ENCODE data around the gene FBXW11. TPM values are rescaled to one million over a fixed set of nuclear protein-coding genes. Genes with fewer than 3 reads are reported as not detected.

The FBXW11 gene
- total RNA-seq, 1 experiment from 2014 or later: 85.3 TPM

GRCh38 chr5:171989276-171989675, 17.2 kb downstream of the FBXW11 start:
- Histone ChIP-seq H3K4me2 (ENCODE audit: insufficient read depth, insufficient read length, low read length) (no peak overlapping the region), H3K14ac (ENCODE audit: insufficient read depth, low read length) (no peak overlapping the region), H3K23me2 (ENCODE audit: insufficient read length, low read depth, low read length, poor library complexity, severe bottlenecking) (peaks cover 3% of the 10 kb centered on the region), H3K4me1 (ENCODE audit: insufficient read depth, low read length) (peaks cover 13% of the 10 kb centered on the region; the same call in 1 of the 2 replicates), H4K5ac (ENCODE audit: insufficient read length, low read depth, low read length) (no peak overlapping the region), H3K18ac (ENCODE audit: insufficient read length, low read depth, low read length) (no peak overlapping the region), H3K27ac (ENCODE audit: insufficient read length, low read depth, low read length) (no peak overlapping the region), H2BK12ac (ENCODE audit: insufficient read length, low read depth, low read length) (no peak overlapping the region), H2BK120ac (ENCODE audit: low read depth, low read length, poor library complexity, severe bottlenecking) (no peak overlapping the region), H3K56ac (ENCODE audit: insufficient read length, low read depth, low read length) (no peak overlapping the region), H3K79me1 (ENCODE audit: insufficient read depth, low read depth, low read length, poor library complexity, severe bottlenecking) (no peaks in the 10 kb centered on the region), H4K8ac (replicated peaks; ENCODE audit: insufficient read length, low read depth, low read length) (no peak overlapping the region), H2BK15ac (ENCODE audit: low read depth, low read length) (no peak overlapping the region), H2BK5ac (ENCODE audit: insufficient read length, low read length) (no peak overlapping the region), H2BK20ac (ENCODE audit: low read depth, low read length, poor library complexity, severe bottlenecking) (no peak overlapping the region), H4K91ac (ENCODE audit: insufficient read length, low read depth, low read length) (no peak overlapping the region), H3K4ac (ENCODE audit: low read depth, low read length) (no peak overlapping the region), H3K27me3 (ENCODE audit: insufficient read depth, low read length) (no peaks in the 10 kb centered on the region), H3K79me2 (ENCODE audit: insufficient read depth, low read length) (peaks cover 50% of the 10 kb centered on the region; the same call in 1 of the 2 replicates), H3K23ac (ENCODE audit: insufficient read length, low read depth, low read length) (no peak overlapping the region), H2AK5ac (ENCODE audit: insufficient read length, low read length) (no peak overlapping the region), H2AFZ (ENCODE audit: low read length) (no peak overlapping the region), H3K9me3 (ENCODE audit: control insufficient read depth, low read depth, low read length) (no peaks in the 10 kb centered on the region), H4K20me1 (ENCODE audit: control insufficient read depth, insufficient read depth, insufficient read length) (peaks cover 4% of the 10 kb centered on the region), H3K9ac (ENCODE audit: extremely low read depth, insufficient read length, low read length) (peak overlapping the region; percentile 19), H3T11ph (ENCODE audit: low read length) (no peak overlapping the region)
- H3K4me3 Mint-ChIP-seq: no peak overlapping the region
- peaks cover 1 to 36% (median 26%) of the 10 kb centered on the region in 3 experiments; a peak in 6 of 7 replicates for H3K36me3 Mint-ChIP-seq (ENCODE audit: insufficient read depth in 1 of 3, low read depth in 3 of 3)
- no peak for DNase-seq
- peaks cover 39 to 40% of the 10 kb centered on the region in 2 experiments for H3K4me1 Mint-ChIP-seq
- H3K9me3 Mint-ChIP-seq: no peaks in the 10 kb centered on the region
- no peak for TF ChIP-seq CTCF (conservative IDR thresholded peaks at IDR 0.05)
- H3K27me3 Mint-ChIP-seq (ENCODE audit: low read depth): no peaks in the 10 kb centered on the region
- no CpG with 5 or more reads among the region's 5 CpGs for WGBS (ENCODE audit: extremely low coverage, insufficient read length, low lambda C conversion rate)
- H3K27ac Mint-ChIP-seq: 0 out of 7 replicates have a peak overlapping the region, but pooled peaks of 1 of the 3 experiments have one; percentile 22
